ENCODE results near the gene TCEANC.
"Not testable (repeated sequence)": the region's sequence is repeated elsewhere in the genome, so short reads cannot be mapped to it uniquely, and the experiment has no call there.

Gene TCEANC

GRCh38 chrX:13659063-13659462, 6.1 kb downstream of the TCEANC start:
- DNase-seq = no peak

- DNase-seq = no peak
Measured at GRCh38 chrX:13661735-13662288, 8.9 kb downstream of the TCEANC start.

GRCh38 chrX:13662355-13662791, 9.4 kb downstream of the TCEANC start:
- DNase-seq = no peak

GRCh38 chrX:13664020-13664419, 11.1 kb downstream of the TCEANC start:
- no peak for DNase-seq

GRCh38 chrX:13666836-13667235, 13.9 kb downstream of the TCEANC start:
- no peak for DNase-seq

GRCh38 chrX:13667919-13668318, 15.0 kb downstream of the TCEANC start:
- DNase-seq = no peak

GRCh38 chrX:13669246-13669737, 16.4 kb downstream of the TCEANC start:
- peak; percentile 41 for DNase-seq

- not testable (repeated sequence) for DNase-seq
Measured at GRCh38 chrX:13669755-13670154, 16.8 kb downstream of the TCEANC start.

- no peak for DNase-seq
Measured at GRCh38 chrX:13670197-13670596, 17.3 kb downstream of the TCEANC start.

- DNase-seq = no peak
Measured at GRCh38 chrX:13673016-13673415, 20.1 kb downstream of the TCEANC start.

- DNase-seq = no peak
Measured at GRCh38 chrX:13676885-13677284, 23.9 kb downstream of the TCEANC start.

- DNase-seq = not testable (repeated sequence)
Measured at GRCh38 chrX:13679700-13680099, 26.8 kb downstream of the TCEANC start.

- DNase-seq = no peak
Measured at GRCh38 chrX:13681595-13681994, 28.7 kb downstream of the TCEANC start.

- no peak for DNase-seq
Measured at GRCh38 chrX:13684361-13684760, 31.4 kb downstream of the TCEANC start.

- no peak for DNase-seq
Measured at GRCh38 chrX:13685126-13685763, 32.3 kb downstream of the TCEANC start.

- DNase-seq = no peak
Measured at GRCh38 chrX:13687203-13687602, 34.3 kb downstream of the TCEANC start.

- DNase-seq = no peak
Measured at GRCh38 chrX:13688384-13688957, 35.5 kb downstream of the TCEANC start.

- peak; percentile 86 for DNase-seq
Measured at GRCh38 chrX:13688958-13689740, 36.2 kb downstream of the TCEANC start, which contains the start of gene RAB9A. TSS of gene RAB9A (plus strand) at chrX:13689128. CDS start at chrX:13708747, 19,619 bp downstream.

GRCh38 chrX:13689741-13690211, 36.8 kb downstream of the TCEANC start:
- DNase-seq = no peak

GRCh38 chrX:13690836-13691235, 37.9 kb downstream of the TCEANC start:
- DNase-seq = peak; percentile 12

- no peak for DNase-seq
Measured at GRCh38 chrX:13691841-13692371, 39.0 kb downstream of the TCEANC start.

GRCh38 chrX:13692771-13693231, 39.9 kb downstream of the TCEANC start:
- no peak for DNase-seq

Measured in CD4-positive, alpha-beta T cell treated with Interleukin-17A for 4 hours (primary cell).